Measurements from ENCODE around the gene AKAP6.

The AKAP6 gene

DNA sequence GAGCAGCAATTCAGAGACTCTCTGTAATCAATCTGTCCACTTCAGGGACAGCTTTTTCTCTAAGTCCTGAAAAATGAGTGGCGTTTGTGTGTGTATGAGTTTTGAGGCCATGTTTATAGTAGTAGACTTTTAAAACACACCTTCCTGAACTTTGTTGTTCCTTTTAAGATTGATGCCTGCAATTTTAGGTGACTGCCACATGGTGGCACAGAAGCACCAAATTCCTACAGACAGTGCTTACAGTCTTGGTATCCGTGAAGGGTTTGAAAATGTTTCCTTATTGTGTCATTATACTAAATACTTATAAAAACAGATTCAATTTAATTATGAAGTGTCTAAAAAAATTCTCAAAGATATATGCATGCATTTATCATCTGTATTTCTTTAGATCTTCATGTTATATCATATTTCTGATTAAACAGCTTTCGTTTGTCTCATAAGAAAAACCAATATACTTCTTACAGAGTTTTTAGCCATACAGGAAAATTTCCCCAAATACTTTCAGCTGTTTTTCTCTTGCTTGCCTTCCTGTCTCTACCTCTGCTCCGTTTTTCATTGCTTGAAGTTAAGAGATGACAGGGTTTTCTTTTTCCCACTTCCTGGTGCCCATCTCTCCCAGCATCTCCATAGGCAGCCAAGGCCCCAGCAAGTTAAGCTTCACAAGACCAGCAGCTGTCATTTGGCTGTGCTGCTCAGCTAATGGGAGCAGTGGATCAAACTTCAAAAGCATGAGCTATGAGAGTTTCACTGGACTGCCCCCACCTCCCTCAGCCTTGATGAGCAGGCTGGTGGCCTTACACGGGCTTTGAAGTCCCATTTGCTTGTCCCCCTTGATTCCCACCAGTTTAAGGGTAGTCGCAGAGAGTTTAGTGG lies 259.6 kb downstream of the AKAP6 start:
- DNase-seq (ENCODE audit: low read depth): no peak

DNA sequence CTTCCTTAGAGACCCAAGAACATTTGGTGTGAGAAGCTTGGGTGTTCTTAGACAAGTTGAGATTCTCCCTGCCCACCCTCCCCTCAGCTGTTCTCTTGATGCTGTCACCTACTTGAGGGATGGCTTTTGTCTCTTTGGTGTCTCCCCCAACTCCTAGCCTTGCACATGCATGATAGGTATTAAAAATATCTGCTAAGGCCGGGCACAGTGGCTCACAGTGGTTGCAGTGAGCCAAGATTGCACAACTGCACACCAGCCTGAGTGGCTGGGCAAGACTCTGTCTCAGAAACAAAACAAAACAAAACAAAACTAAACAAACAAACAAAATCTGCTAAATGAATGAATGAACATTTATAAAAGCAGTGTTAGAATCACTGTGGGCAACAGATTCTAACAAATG lies 261.1 kb downstream of the AKAP6 start:
- no peak for DNase-seq (ENCODE audit: low read depth)

DNA sequence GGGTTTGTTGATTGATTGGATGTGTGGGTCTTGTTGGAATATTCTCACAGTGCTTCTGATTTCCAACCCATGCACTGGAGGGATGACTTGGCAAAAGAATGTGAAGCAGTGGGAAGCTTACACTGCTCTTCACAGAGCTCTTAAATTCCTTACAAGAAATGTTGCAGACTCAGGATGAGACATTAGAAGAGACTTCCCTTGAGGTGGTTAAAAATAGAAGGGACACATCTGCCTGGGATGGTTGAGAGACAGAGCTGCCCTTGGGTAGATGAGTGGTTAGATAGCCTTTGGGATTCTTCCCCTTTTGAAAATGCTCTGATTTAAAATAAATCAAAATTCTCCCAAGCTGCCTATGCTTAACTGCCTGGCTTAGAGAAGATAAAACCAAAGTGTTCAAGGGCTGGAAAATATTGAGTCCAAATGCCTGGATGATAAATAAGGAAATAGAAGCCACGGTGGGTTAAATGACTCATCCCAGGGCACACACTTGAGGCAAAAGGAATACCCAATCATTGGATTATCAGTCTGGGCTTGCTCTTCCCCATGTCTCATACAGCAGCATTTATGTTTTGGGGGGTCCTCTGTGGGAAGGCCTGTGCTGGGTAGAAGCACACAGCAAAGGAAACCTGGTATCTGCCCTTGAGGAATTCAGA lies 264.3 kb downstream of the AKAP6 start:
- no peak for DNase-seq (ENCODE audit: low read depth)

DNA sequence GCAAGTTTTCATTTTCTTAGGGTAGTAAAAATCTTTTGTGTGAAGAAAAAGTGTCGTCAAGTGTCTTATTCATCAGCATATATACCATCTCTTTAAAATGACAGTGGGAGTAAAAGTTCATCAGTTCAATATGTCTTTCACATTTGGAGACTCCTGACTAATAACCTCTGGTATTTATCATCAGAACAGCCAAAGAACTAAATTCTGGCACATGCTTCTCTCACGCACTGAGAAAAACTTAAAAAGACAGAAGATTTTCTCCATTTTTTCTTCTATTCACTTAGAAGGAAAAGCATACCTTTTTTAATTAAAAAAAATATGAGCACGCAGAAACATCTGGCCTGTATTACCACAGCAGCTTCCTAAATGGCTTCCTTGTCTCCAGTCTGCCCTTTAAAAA lies 265.7 kb downstream of the AKAP6 start:
- no peak for DNase-seq (ENCODE audit: low read depth)

DNA sequence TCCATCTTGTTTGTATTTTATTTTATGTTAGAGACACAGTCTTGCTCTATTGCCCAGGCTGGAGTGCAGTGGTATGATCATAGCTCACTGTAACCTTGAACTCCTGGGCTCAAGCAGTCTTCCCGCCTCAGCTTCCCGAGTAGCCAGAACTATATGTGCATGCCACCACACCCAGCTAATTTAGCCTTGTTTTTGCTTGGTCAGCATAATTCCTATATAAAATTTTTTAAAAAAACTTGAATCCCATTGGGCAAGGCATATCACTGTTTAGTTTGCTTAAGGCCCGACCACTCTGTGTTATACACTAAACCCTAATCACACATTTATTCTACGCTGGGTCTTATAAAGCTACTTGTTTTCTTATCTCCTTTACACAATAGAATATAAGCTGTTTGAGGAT lies 266.4 kb downstream of the AKAP6 start:
- no peak for DNase-seq (ENCODE audit: low read depth)

DNA sequence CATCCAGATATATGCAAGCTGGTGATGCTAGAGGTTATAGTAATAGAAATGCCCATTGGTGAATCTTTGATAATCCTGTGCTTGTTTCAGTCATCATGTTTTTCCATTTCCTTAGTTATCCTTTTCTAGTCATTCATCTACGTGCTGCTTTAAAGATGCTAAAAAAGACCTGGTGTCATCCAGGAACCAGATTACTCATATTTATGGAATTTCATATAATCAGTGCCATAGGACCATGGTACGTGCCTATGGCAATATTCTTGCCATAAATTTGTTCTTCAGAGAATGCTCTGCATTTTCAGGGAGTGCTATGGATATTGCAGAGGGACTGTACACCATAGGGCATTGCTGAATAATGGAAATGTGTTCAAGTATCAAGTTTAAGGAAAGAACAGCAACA lies 267.3 kb downstream of the AKAP6 start:
- no peak for DNase-seq (ENCODE audit: low read depth)

DNA sequence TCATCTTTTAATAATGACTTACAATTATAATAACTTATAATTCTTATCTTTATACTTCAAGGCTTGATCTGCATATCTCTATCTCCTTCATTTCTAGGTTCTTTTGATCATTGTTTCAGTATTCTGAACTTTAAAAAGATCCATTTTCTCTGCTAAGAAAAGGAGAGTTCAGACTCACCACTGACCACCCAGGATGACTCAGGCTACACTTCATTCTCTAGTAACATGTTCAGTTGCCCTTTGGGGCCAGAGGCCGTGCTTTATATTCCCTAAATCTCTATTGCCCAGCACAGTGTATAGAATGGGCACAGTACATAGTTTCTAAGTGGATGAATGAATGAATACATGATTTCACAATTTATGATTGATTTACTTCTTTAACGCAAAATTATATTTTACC lies 268.7 kb downstream of the AKAP6 start:
- no peak for DNase-seq (ENCODE audit: low read depth)

DNA sequence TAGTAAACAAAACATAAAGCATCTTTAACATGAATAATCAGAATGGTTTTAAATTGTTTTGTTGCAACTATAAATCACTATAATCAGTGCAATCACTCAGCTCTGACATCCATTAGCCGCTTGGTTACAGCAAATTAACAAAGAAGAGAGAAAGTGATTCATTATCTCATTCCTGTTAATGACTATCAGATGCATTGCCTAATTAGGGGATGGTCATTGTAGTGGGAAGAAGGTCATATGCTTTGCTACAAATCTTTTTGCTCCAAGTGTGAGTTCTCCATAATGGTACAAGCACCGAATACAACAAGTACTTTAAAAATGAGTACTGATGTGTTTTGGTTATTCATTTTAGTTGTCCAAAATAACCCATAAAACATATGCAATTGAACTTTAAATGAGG lies 272.0 kb downstream of the AKAP6 start:
- DNase-seq (ENCODE audit: low read depth): no peak

DNA sequence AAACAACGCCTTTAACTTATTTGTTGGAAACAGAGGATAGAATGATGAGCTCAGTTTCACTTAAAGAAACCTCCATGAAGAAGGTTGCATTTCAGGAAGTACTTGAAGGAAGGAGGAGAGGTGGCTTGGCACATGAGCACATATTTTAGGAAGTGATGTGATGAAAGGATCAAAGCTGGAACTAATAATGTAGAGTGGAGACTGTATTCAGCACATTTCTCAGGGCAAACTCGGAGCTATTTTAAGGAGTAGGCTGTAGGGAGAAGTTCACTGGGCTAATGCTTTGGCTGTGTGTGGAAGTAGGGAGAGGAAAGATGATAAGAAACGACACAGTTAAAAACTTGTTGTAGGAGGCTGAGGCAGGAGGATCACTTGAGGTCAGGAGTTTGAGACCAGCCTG lies 272.8 kb downstream of the AKAP6 start:
- no peak for DNase-seq (ENCODE audit: low read depth)

DNA sequence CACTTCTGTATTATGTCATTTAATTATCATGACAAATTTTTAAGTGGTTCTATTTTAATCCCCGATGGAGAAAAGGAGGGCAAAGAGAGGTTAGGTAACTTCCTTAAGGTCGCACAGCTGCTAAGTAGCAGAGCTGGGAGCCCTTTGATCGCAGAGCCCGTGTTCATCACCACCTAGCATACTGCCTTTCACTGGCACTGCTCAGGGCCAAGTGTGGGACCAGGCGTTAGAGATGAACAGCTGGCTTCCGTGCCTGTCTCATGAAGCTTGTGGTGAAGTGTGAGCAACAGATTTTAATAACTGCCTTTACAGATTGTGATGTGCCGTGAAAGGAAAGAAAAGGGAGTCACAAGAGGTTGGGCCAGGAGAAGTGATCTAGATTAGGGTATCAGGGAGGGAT lies 273.6 kb downstream of the AKAP6 start:
- DNase-seq (ENCODE audit: low read depth): no peak

DNA sequence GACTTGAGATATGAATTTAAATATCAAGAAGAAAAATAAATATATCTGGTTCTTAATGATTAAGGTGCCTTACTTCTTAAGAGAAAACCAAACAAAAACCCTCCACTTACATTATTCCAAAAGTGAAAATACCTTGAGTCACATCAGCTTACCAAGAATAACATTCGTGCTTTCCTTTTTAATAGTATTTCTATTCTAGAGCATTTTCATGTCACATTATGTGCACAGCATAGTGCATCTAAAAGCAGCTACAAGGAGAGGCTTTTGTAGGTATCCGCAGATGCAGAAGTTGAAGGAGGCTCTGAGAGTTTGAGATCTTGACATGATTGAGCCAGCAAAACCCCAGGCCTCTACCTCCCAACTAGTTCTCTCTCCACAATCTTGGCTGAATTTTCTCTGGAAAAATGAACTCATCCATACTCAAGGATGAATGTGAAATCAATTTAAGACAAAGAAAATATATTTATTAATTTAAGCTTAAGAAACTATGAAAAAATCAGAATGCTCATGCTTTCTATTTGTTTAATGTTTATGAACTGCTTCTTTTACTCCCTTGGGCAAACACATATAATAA lies 275.0 kb downstream of the AKAP6 start:
- DNase-seq (ENCODE audit: low read depth): no peak

DNA sequence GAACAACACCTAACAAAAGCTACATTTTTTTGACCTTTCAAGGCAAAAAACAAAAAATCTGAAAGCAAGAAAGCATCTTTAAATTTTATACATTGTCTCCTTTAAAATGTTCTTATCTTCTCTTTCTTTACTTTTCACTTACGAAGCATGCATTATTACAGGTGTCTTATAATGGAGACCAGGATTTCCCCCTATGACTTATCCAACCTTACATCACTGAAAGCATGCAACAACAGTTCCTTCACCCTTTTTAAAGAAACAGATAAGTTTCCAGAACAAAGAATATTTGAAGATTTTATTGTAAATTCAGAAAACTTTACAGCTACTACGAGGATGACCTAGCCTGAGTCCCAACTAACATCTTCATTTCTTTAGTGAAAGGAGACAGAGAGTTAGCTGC lies 277.2 kb downstream of the AKAP6 start:
- DNase-seq (ENCODE audit: low read depth): no peak

DNA sequence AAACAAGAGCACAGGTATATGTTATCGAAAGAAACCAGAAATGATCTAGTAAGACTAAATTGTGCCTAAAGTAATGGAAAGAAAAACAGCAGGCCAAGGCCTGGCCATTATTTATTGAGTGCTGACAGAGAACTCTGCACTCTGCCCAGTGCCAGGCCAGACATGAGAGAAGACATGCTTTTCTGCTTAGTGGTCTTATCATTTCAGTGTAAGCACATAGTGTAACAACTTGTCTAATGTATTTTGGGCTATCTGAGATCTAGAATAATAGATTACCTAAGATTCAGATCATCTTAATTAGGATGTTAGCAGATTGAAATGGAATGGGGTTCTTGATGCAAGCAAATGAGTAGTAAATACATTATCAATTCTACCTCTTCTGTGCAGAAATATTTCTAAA lies 278.3 kb downstream of the AKAP6 start:
- no peak for DNase-seq (ENCODE audit: low read depth)

DNA sequence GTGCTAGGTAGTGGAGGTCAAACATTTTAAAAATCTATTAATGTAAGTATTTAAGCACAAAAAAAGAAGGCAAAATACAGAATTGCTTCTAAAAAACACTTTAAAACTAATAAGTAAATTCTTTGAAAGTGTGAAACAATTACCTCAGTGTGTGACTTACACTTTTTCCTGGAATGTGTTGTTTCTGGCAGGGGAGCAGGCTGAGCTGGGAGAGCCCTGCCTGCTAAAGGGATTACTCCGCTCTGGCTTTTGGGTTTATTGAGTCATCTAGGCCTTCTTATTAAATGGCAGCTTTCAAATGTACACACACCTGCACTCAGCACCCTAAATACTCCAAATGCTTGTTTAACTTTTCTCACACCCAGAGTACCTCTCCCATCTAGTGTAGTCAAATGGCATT lies 279.8 kb downstream of the AKAP6 start:
- DNase-seq (ENCODE audit: low read depth): no peak

DNA sequence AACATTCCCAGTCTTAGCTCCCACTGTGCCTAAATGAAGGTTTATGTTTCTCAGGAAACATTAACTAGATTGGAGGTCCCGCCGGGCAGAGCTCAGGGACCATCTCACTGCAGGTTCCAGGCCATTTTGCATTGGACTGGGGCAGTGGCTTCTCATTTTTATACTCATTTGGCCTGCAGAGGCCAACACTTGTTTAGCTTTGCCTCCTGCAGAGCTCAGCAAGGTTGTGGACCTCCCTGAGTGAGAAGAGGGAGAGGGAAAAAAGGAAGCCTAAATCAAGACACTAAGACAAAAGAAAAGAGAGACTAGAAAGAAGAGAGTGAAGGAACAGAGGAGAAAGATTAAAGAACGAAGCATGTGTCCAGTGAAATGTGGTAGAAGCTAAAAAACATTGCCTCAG lies 280.3 kb downstream of the AKAP6 start:
- DNase-seq (ENCODE audit: low read depth): no peak

DNA sequence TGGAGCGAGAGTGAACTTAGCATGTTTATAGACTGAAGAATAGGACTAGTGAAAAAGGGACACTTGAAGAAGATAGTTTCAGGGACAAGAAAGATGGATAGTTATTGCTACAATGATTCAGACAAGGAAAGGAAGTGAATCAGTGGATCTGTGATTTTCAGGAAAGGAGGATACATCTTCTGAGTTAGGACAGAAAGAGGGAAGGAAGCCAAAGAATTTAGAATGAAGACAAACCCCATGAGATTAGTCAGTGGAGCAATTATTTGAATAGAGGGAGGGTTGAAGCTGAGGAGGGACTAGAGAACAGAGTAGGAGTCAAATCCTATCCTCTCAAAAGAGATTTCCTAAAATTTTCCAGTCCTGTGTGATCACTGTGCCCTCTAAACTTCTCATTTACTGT lies 282.7 kb downstream of the AKAP6 start:
- no peak for DNase-seq (ENCODE audit: low read depth)

DNA sequence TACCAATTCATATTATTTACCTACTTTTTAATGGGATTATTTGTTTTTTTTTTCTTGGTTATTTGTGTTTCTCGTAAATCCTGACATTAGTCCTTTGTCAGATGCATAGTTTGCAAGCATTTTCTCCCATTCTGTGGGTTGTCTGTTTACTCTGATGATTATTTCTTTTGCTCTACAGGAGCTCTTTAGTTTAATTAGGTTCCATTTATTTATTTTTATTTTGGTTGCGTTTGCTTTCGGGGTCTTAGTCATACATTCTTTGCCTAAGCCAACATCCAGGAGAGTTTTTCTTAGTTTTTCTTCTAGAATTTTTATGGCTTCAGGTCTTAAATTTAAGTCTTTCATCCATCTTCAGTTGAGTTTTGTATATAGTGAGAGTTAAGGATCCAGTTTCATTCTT lies 289.9 kb downstream of the AKAP6 start:
- DNase-seq (ENCODE audit: low read depth): no peak

DNA sequence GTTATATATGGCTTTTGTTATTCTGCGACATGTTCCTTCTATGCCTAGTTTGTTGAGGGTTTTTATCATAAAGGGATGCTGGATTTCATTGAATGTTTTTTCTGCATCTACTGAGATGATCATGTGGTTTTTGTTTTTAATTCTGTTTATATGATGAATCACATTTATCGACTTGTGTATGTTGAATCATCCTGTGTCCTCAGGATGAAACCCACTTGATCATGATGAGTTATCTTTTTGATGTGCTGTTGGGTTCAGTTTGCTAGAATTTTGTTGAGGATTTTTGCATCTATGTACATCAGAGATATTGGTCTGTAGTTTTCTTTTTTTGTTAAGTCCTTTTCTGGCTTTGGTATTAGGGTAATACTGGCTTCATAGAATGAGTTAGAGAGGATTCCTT lies 291.2 kb downstream of the AKAP6 start:
- DNase-seq (ENCODE audit: low read depth): no peak

DNA sequence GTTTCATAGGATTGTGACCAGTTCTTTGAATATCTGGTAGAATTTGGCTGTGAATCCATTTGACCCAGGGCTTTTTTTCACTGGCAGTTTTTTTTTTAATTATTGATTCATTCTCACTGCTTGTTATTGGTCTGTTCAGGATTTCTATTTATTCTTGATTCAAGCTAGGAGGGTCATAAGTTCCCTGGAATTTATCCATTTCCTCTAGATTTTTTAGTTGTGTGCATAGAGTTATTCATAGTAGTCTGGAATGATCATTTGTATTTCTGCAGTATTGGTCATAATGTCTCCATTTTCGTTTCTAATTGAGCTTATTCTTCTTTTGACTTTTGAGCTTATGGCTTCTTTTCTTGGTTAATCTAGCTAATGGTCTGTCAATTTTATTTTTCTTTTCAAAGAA lies 291.6 kb downstream of the AKAP6 start:
- no peak for DNase-seq (ENCODE audit: low read depth)

DNA sequence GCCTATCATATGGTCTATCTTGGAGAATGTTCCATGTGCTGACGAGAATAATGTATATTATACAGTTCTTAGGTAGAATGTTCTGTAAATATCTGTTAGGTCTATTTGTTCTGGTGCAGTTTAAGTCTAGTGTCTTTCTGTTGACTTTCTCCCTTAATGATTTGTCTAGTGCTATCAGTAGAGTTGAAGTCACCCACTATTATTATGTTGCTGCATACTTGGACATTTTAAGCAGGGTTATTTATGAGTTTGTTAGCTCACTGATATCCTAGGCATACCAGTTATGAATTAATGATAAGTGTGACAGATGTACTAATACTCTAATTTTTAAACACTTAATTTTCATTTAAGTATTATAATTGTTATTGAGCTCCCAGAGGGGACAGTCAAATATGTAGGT lies 292.5 kb downstream of the AKAP6 start:
- no peak for DNase-seq (ENCODE audit: low read depth)

DNA sequence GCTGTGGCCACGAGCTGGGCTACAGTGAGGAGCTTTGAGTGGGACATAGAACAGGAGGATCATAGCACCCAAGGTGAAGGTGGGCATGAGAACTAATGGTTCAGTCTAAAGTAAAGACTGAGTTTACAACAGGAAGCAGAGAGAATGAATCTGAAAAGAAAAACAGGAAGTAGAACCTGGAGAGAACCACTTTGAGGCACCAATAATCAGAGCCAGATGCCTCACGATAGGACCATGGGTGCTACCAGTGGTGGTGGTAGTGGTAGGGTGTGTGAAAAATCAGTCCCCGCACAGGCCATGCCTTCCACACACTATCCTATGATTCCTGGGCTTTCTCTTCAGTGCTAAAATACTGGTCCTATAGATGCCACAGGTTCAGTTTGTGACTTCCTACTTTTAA lies 293.6 kb downstream of the AKAP6 start:
- DNase-seq (ENCODE audit: low read depth): no peak

DNA sequence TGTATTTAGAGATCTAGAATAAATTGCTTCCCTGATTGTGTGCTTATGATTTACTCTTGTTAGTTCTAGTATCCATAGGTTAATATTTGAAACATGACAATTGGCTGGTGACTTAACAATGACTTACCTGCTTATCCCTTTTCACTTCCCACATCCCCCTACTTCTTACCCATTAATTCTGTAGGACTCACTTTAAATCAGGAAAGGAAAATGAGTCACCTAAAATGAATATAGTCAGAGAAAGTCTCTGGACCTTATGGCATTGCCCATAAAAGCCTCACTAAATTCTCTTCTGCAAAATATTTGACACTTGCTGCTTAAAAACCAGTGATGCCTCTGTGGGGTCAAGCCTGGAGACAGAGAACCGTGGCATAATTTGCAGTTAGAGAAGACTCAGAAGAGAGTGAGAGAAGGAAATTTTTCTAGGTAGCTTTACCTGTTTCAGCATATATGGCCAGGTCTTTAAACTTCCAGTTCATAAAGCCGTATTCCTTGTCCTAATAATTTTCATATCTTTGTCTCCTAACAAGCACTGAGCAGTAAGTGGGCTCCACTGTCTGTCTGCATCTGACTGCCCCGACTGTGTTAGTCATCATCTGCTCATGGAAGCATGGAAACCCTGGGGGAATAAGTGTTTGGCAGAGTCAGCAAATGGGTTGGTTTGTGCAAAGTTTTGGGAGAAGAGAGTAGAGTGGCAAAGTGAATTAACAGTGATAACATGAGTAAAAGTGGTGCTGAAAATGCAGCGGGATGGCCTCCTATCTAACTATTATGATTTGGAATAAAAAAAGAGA lies 294.4 kb downstream of the AKAP6 start:
- no peak for DNase-seq (ENCODE audit: low read depth)

DNA sequence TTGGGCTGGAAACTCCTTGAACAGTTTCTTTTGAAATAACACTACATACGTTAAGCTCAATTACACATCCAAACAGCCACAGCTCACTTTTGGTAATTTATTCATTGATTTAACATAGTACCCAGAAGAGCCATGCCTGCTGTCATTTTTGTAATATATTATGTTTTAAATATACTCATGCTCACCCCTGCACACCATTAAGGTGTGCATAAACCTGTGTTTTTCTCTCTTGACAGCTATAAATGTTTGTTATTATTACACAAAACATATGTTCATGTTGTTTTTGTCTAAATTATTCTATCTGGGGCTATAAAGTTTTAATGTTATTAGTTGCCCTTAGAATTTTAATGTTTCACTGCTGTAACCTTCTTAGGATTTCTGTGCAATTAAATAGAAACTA lies 296.1 kb downstream of the AKAP6 start:
- DNase-seq (ENCODE audit: low read depth): no peak

All from stimulated activated CD8-positive, alpha-beta memory T cell treated with anti-CD3 and anti-CD28 coated beads, Interleukin-12 subunit alpha, Interleukin-12 subunit beta, amount 100 ng/mL, for 4 hours (primary cell).